Right lobe of liver (tissue), 6 donors: Measurements from ENCODE around the gene CASD1. TPM values are rescaled to one million over a fixed set of nuclear protein-coding genes. Genes with fewer than 3 reads are reported as not detected.
A peak's percentile ranks its signal among the peaks of the same experiment; 100 is the strongest.

Source experiments
- ATAC-seq, 4 donors: fragments of 200-7000 bp; cut with Tn5 transposase; one replicate each; pipeline ENCODE4 v1.9.1; 2020; ENCODE audit warnings: mild to moderate bottlenecking in 4 of 4, moderate library complexity in 4 of 4
- DNase-seq, 3 donors: peaks; one replicate each; pipeline ENCODE4 v3.0.0-alpha.2; 2020
- H3K27ac ChIP-seq, 3 donors: fragments of 200-600 bp; one replicate each; pipeline ENCODE4 v1.8.0; 2022
- H3K27me3 ChIP-seq, 2 donors: fragments of 200-600 bp; one replicate each; pipeline ENCODE4 v1.8.0; 2022
- H3K36me3 ChIP-seq, 4 donors: fragments of 200-600 bp; sonication (generic) in 1 of 4; one replicate each; pipeline versions ENCODE4 v1.5.1 to v1.8.0; 2017 to 2022; ENCODE audit warnings: control low read depth in 1 of 4
- H3K4me1 ChIP-seq, 4 donors: fragments of 200-600 bp; sonication (generic) in 1 of 4; one replicate each; pipeline versions ENCODE4 v1.5.1 to v1.8.0; 2017 to 2022; ENCODE audit warnings: control low read depth in 1 of 4
- H3K4me3 ChIP-seq, 3 donors: fragments of 200-600 bp; one replicate each; pipeline ENCODE4 v1.8.0; 2022
- H3K9me3 ChIP-seq, 4 donors: fragments of 200-600 bp; sonication (generic) in 1 of 4; one replicate each; pipeline versions ENCODE4 v1.5.1 to v1.8.0; 2017 to 2022; ENCODE audit warnings: control low read depth in 1 of 4
- CTCF ChIP-seq, 4 donors: fragments of 200-600 bp in 3 of 4; fragments of 450-650 bp in 1 of 4; IDR thresholded peaks; one replicate each; pipeline versions ENCODE4 v1.5.1 to v1.8.0; 2016 to 2022; ENCODE audit warnings: antibody characterized with exemption in 4 of 4, mild to moderate bottlenecking in 2 of 4
- POLR2A ChIP-seq: fragments of 450-650 bp; IDR thresholded peaks from one replicate; pipeline ENCODE4 v1.6.1; 2017; ENCODE audit warnings: antibody characterized with exemption, mild to moderate bottlenecking
- WGBS: methylation state at CpG from one replicate; pipeline ENCODE4 v1.1.6; 2018; ENCODE audit warnings: low coverage, low lambda C conversion rate; ENCODE audit not compliant: insufficient coverage; ENCODE audit errors: missing lambda C conversion rate; 5-methylcytosine and 5-hydroxymethylcytosine counted together
- intact Hi-C, 2 donors: fragments of 100-400 bp; cut with DNase I; formaldehyde crosslinking; loops; one replicate each; pipeline versions ENCODE4 v1.11.2 to v1.14.1; 2022
- total RNA-seq, 6 experiments: library from RNA; depleted of rRNA in 2 of 6; stranded (reverse); fragments of >200 nt in 2 of 6; fragmentation: NEBNext Ultra II Directional in 3 of 6; extraction: Animal tissue kit (Norgen Biotek cat#: 25700) in 3 of 6; gene quantifications; one replicate each; pipeline versions ENCODE4 v1.1.0 to v1.2.4, GENCODE V29; 2016 to 2023
- donor health status: DM: no; HTN: yes; CAD: no.
- donor health status: DM: no; HTN: no; CAD: no.
- donor health status: DM: no; HTN: no; CAD: no.
- donor health status: DM: no; HTN: yes; CAD: no.
- donor health status: DM: no; HTN: yes; CAD: no.

CASD1 gene
- total RNA-seq, 6 experiments from 2014 or later, result 4.5 to 10.4 (median 7.2) TPM

GRCh38 chr7:94510582-94511496 lies 1.2 kb downstream of the CASD1 start:
- Histone ChIP-seq H3K9me3 (no peaks in the 10 kb centered on the region), H3K36me3 (no peaks in the 10 kb centered on the region), H3K4me3 (peak overlapping the region; percentile 84 to 90 (median 87)), H3K4me1 (peaks cover 0 to 9% (median 4%) of the 10 kb centered on the region in 4 donors), H3K27me3 (no peaks in the 10 kb centered on the region), H3K27ac (peak overlapping the region; percentile 81 to 88 (median 85))
- peak; percentile 39 to 64 (median 60) for DNase-seq
- WGBS, result 28% methylated on average over 11 of the region's 16 CpGs
- intact Hi-C loops, result no loop called here
- peak; percentile 45 to 56 (median 52) for ATAC-seq
- no peak for TF ChIP-seq POLR2A

GRCh38 chr7:94511718-94512117 lies 2.1 kb downstream of the CASD1 start:
- Histone ChIP-seq H3K4me1 (peaks cover 0 to 9% (median 4%) of the 10 kb centered on the region in 4 donors), H3K27ac (no peak overlapping the region), H3K36me3 (no peaks in the 10 kb centered on the region), H3K4me3 (no peak overlapping the region), H3K9me3 (no peaks in the 10 kb centered on the region), H3K27me3 (no peaks in the 10 kb centered on the region)
- no peak for ATAC-seq
- DNase-seq, result no peak
- TF ChIP-seq CTCF (IDR thresholded peaks at IDR 0.05) (no peak), POLR2A (no peak)
- intact Hi-C loops, result no loop called here

GRCh38 chr7:94512735-94513564 lies 3.3 kb downstream of the CASD1 start:
- Histone ChIP-seq H3K4me1 (peaks cover 0 to 9% (median 4%) of the 10 kb centered on the region in 4 donors), H3K4me3 (no peak overlapping the region), H3K27ac (no peak overlapping the region), H3K9me3 (no peaks in the 10 kb centered on the region), H3K27me3 (no peaks in the 10 kb centered on the region), H3K36me3 (no peaks in the 10 kb centered on the region)
- intact Hi-C loops, result no loop called here
- 89% methylated on average over 10 of the region's 11 CpGs for WGBS
- no peak for ATAC-seq
- TF ChIP-seq POLR2A (no peak), CTCF (IDR thresholded peaks at IDR 0.05) (no peak)
- no peak for DNase-seq

- no peak for TF ChIP-seq CTCF (IDR thresholded peaks at IDR 0.05)
- TF ChIP-seq POLR2A, result no peak
- Histone ChIP-seq H3K4me3 (no peak overlapping the region), H3K36me3 (no peaks in the 10 kb centered on the region), H3K27me3 (no peaks in the 10 kb centered on the region), H3K27ac (no peak overlapping the region), H3K9me3 (no peaks in the 10 kb centered on the region), H3K4me1 (peaks cover 0 to 9% (median 4%) of the 10 kb centered on the region in 4 donors)
- ATAC-seq (no peak), DNase-seq (no peak)
- intact Hi-C loops, result no loop called here
These were observed 3.9 kb downstream of the CASD1 start for GRCh38 chr7:94513565-94513860.
